Neural progenitor cell (in vitro differentiated cells): ENCODE results near the gene MAGI1. TPM values are rescaled to one million over a fixed set of nuclear protein-coding genes. Genes with fewer than 3 reads are reported as not detected.

Experiments
- DNase-seq: peaks from one replicate; pipeline ENCODE4 v3.0.0-alpha.2; 2016; ENCODE audit warnings: low spot score
- H2AFZ ChIP-seq: fragments of 200-600 bp; sonication (generic); replicated peaks from 2 replicates; pipeline ENCODE4 v1.6.1; 2016; ENCODE audit warnings: antibody characterized with exemption
- H3F3A ChIP-seq: fragments of 200-600 bp; sonication (generic); 2 replicates; pipeline ENCODE4 v1.6.1; 2016; ENCODE audit warnings: antibody characterized with exemption, low read depth
- H3K27ac ChIP-seq: fragments of 200-600 bp; sonication (generic); 2 replicates; pipeline ENCODE4 v1.5.1; 2016; ENCODE audit warnings: mild to moderate bottlenecking
- H3K27me3 ChIP-seq: fragments of 200-600 bp; sonication (generic); 2 replicates; pipeline ENCODE4 v1.6.1; 2016; ENCODE audit warnings: mild to moderate bottlenecking, moderate library complexity
- H3K36me3 ChIP-seq: fragments of 200-600 bp; sonication (generic); 2 replicates; pipeline ENCODE4 v1.5.1; 2016
- H3K4me1 ChIP-seq: fragments of 200-600 bp; sonication (generic); 2 replicates; pipeline ENCODE4 v1.6.1; 2016; ENCODE audit warnings: mixed run types
- H3K4me2 ChIP-seq: fragments of 200-600 bp; sonication (generic); 2 replicates; pipeline ENCODE4 v1.6.1; 2016
- H3K4me3 ChIP-seq: fragments of 200-600 bp; sonication (generic); 2 replicates; pipeline ENCODE4 v1.5.1; 2016
- H3K79me2 ChIP-seq: fragments of 200-600 bp; sonication (generic); 2 replicates; pipeline ENCODE4 v1.6.1; 2016; ENCODE audit warnings: low read depth
- H3K9ac ChIP-seq: fragments of 200-600 bp; sonication (generic); 2 replicates; pipeline ENCODE4 v1.6.1; 2016
- H3K9me3 ChIP-seq: fragments of 200-600 bp; sonication (generic); 2 replicates; pipeline ENCODE4 v1.5.1; 2016; ENCODE audit warnings: low read depth
- H4K20me1 ChIP-seq: fragments of 200-600 bp; sonication (generic); 2 replicates; pipeline ENCODE4 v1.6.1; 2016; ENCODE audit warnings: low read depth
- H3K27ac Mint-ChIP-seq: 3 replicates; pipeline ENCODE4 v1.8.0; 2021; ENCODE audit warnings: mixed read lengths
- H3K27me3 Mint-ChIP-seq: 2 replicates; pipeline ENCODE4 v1.8.0; 2022; ENCODE audit warnings: low read depth, mild to moderate bottlenecking, inconsistent platforms, moderate library complexity, mixed read lengths; ENCODE audit not compliant: insufficient read depth
- H3K36me3 Mint-ChIP-seq: 3 replicates; pipeline ENCODE4 v1.8.0; 2021; ENCODE audit warnings: mixed read lengths
- H3K4me1 Mint-ChIP-seq: 3 replicates; pipeline ENCODE4 v1.8.0; 2021; ENCODE audit warnings: mixed read lengths
- H3K4me3 Mint-ChIP-seq: 3 replicates; pipeline ENCODE4 v1.8.0; 2021; ENCODE audit warnings: mild to moderate bottlenecking, moderate library complexity, mixed read lengths
- H3K9me3 Mint-ChIP-seq: 3 replicates; pipeline ENCODE4 v1.8.0; 2020; ENCODE audit warnings: mixed read lengths
- CTCF ChIP-seq: fragments of 200-600 bp; sonication (generic); IDR thresholded peaks from 2 replicates; pipeline ENCODE4 v1.5.1; 2017; ENCODE audit warnings: antibody characterized with exemption, mild to moderate bottlenecking
- EZH2 ChIP-seq: fragments of 200-600 bp; sonication (generic); IDR thresholded peaks from 2 replicates; pipeline ENCODE4 v1.6.1; 2017; ENCODE audit warnings: antibody characterized with exemption, mild to moderate bottlenecking, moderate library complexity
- EZH2phosphoT487 ChIP-seq: fragments of 200-600 bp; sonication (generic); IDR thresholded peaks from 2 replicates; pipeline ENCODE4 v1.6.1; 2017; ENCODE audit warnings: antibody characterized with exemption
- total RNA-seq: library from RNA; depleted of rRNA; stranded (reverse); fragments of >200 nt; gene quantifications from 2 replicates; pipeline ENCODE4 v1.2.3, GENCODE V29; 2015; ENCODE audit warnings: low replicate concordance

MAGI1 gene
- total RNA-seq, 1 donor from 2014 or later: 40.6 TPM

GRCh38 chr3:65988411-65989180, 50.1 kb downstream of the MAGI1 start:
- Mint-ChIP-seq H3K27me3 (no peaks in the 10 kb centered on the region), H3K36me3 (no peaks in the 10 kb centered on the region), H3K4me1 (no peaks in the 10 kb centered on the region), H3K9me3 (no peaks in the 10 kb centered on the region), H3K27ac (peak overlapping the region; percentile 44), H3K4me3 (no peak overlapping the region)
- peaks cover 19% of the 10 kb centered on the region for H4K20me1 ChIP-seq
- H3K4me3 ChIP-seq: no peak overlapping the region
- peaks cover 23% of the 10 kb centered on the region for H3K79me2 ChIP-seq
- no peaks in the 10 kb centered on the region for H3F3A ChIP-seq
- H3K9ac ChIP-seq: no peak overlapping the region
- H3K27ac ChIP-seq: no peak overlapping the region
- no peaks in the 10 kb centered on the region for H3K9me3 ChIP-seq
- no peaks in the 10 kb centered on the region for H3K27me3 ChIP-seq
- peaks cover 14% of the 10 kb centered on the region for H3K4me1 ChIP-seq
- no peak for DNase-seq
- no peak for TF ChIP-seq CTCF
- no peak for TF ChIP-seq EZH2
- TF ChIP-seq EZH2phosphoT487: no peak
- H3K4me2 ChIP-seq: peak overlapping the region; percentile 15
- no peaks in the 10 kb centered on the region for H3K36me3 ChIP-seq
- H2AFZ ChIP-seq: no peak overlapping the region

GRCh38 chr3:65986285-65986684, 52.4 kb downstream of the MAGI1 start:
- Histone ChIP-seq H3K4me1 (peaks cover 14% of the 10 kb centered on the region), H3K79me2 (peaks cover 10% of the 10 kb centered on the region), H4K20me1 (peaks cover 19% of the 10 kb centered on the region), H3K36me3 (no peaks in the 10 kb centered on the region), H3K9ac (no peak overlapping the region), H3K4me3 (no peak overlapping the region), H3K4me2 (no peak overlapping the region), H3K27me3 (no peaks in the 10 kb centered on the region), H2AFZ (no peak overlapping the region), H3F3A (no peaks in the 10 kb centered on the region), H3K9me3 (no peaks in the 10 kb centered on the region), H3K27ac (no peak overlapping the region)
- DNase-seq: no peak
- TF ChIP-seq EZH2 (no peak), EZH2phosphoT487 (no peak), CTCF (no peak)
- Mint-ChIP-seq H3K27ac (no peak overlapping the region), H3K4me3 (no peak overlapping the region), H3K4me1 (no peaks in the 10 kb centered on the region), H3K27me3 (no peaks in the 10 kb centered on the region), H3K9me3 (no peaks in the 10 kb centered on the region), H3K36me3 (no peaks in the 10 kb centered on the region)

GRCh38 chr3:65984975-65985374, 53.7 kb downstream of the MAGI1 start:
- DNase-seq: no peak
- Histone ChIP-seq H4K20me1 (peaks cover 19% of the 10 kb centered on the region), H3K9me3 (no peaks in the 10 kb centered on the region), H3K27me3 (no peaks in the 10 kb centered on the region), H3K4me1 (peaks cover 14% of the 10 kb centered on the region), H3K4me2 (no peak overlapping the region), H3K4me3 (no peak overlapping the region), H3K36me3 (no peaks in the 10 kb centered on the region), H3F3A (no peaks in the 10 kb centered on the region), H3K79me2 (peaks cover 10% of the 10 kb centered on the region), H3K9ac (no peak overlapping the region), H2AFZ (no peak overlapping the region), H3K27ac (no peak overlapping the region)
- no peaks in the 10 kb centered on the region for H3K36me3 Mint-ChIP-seq
- no peak overlapping the region for H3K4me3 Mint-ChIP-seq
- no peaks in the 10 kb centered on the region for H3K27me3 Mint-ChIP-seq
- TF ChIP-seq EZH2 (no peak), EZH2phosphoT487 (no peak), CTCF (no peak)
- H3K4me1 Mint-ChIP-seq: peaks cover under 1% of the 10 kb centered on the region
- H3K9me3 Mint-ChIP-seq: no peaks in the 10 kb centered on the region
- no peak overlapping the region for H3K27ac Mint-ChIP-seq
